Spleen (tissue), 7 donors: ENCODE results near the gene HSD17B2.

Experiments
- CTCF ChIP-seq, 11 experiments: fragments of 200-600 bp in 7 of 11; fragments of 450-650 bp in 4 of 11; sonication (generic) in 4 of 11; IDR thresholded peaks in 8 of 11; conservative IDR thresholded peaks in 3 of 11; 1 replicate in 7 of 11; 2 replicates in 4 of 11; pipeline versions ENCODE4 v1.4.0 to v1.8.0; 2016 to 2021; ENCODE audit warnings: antibody characterized with exemption in 11 of 11, inconsistent platforms in 4 of 11, mild to moderate bottlenecking in 1 of 11
- POLR2A ChIP-seq, 3 donors: fragments of 450-650 bp; IDR thresholded peaks; one replicate each; pipeline ENCODE4 v1.5.1; 2017; ENCODE audit warnings: antibody characterized with exemption in 3 of 3, mild to moderate bottlenecking in 1 of 3
- donor health status: DM: no; HTN: no; CAD: no; lungs with moderate emphysema.
- donor health status: DM: no; HTN: no; CAD: no.
- donor health status: DM: no; HTN: no; CAD: no.

- TF ChIP-seq CTCF (IDR thresholded peaks at IDR 0.05 in 8 of 11, conservative IDR thresholded peaks at IDR 0.05 in 3 of 11), result no peak
- no peak for TF ChIP-seq POLR2A (IDR thresholded peaks at IDR 0.05)
Observed at GRCh38 chr16:82146556-82146955, 111.5 kb downstream of the HSD17B2 start.
